NCI-H345 treated with DMSO at 0.1 percent for 48 hours (cell line): ENCODE measurements around the gene TFB2M.

ENCODE experiments used
- DNase-seq: peaks from one replicate; lab custom pipeline; 2025; ENCODE audit not compliant: unreplicated experiment; lab: John Stamatoyannopoulos, UW

Gene TFB2M

GRCh38 chr1:246515390-246516005 lies 50.6 kb downstream of the TFB2M start:
- DNase-seq: no peak

GRCh38 chr1:246513619-246514343 lies 52.3 kb downstream of the TFB2M start:
- no peak for DNase-seq

- DNase-seq: no peak
Observed at GRCh38 chr1:246513041-246513440, 53.0 kb downstream of the TFB2M start.

GRCh38 chr1:246512635-246513034 lies 53.4 kb downstream of the TFB2M start:
- DNase-seq: no peak

- DNase-seq: no peak
Observed at GRCh38 chr1:246512230-246512629, 53.8 kb downstream of the TFB2M start.

GRCh38 chr1:246511203-246511602 lies 54.9 kb downstream of the TFB2M start:
- DNase-seq: no peak

GRCh38 chr1:246510147-246511030 lies 55.7 kb downstream of the TFB2M start:
- DNase-seq: no peak

GRCh38 chr1:246508897-246509688 lies 57.0 kb downstream of the TFB2M start:
- DNase-seq: no peak

- DNase-seq: peak; percentile 61
Observed at GRCh38 chr1:246506674-246507481, 59.2 kb downstream of the TFB2M start, which contains the start of gene SMYD3. Gene SMYD3 (minus strand): TSS chr1:246507279.

- no peak for DNase-seq
Observed at GRCh38 chr1:246506367-246506673, 59.7 kb downstream of the TFB2M start.

GRCh38 chr1:246503341-246503740 lies 62.7 kb downstream of the TFB2M start:
- DNase-seq: no peak

- peak; percentile 53 for DNase-seq
Observed at GRCh38 chr1:246497331-246497915, 68.6 kb downstream of the TFB2M start.

- DNase-seq: peak; percentile 20
Observed at GRCh38 chr1:246492611-246493245, 73.3 kb downstream of the TFB2M start.

- no peak for DNase-seq
Observed at GRCh38 chr1:246491551-246492053, 74.5 kb downstream of the TFB2M start.
